Calu3 (cell line): ENCODE measurements around the gene PRCD. TPM values are rescaled to one million over a fixed set of nuclear protein-coding genes. Genes with fewer than 3 reads are reported as not detected.

ENCODE experiments used
- BruUV-seq: library from RNA; stranded (reverse); fragments of 400-500 nt; replicated peaks from 2 replicates; lab custom pipeline; 2021; lab: Mats Ljungman, UMichigan
- CTCF ChIA-PET: fragments of 300-600 bp; sonication (Branson Sonifier 250); formaldehyde crosslinking; loops from one replicate; lab custom pipeline; 2022; ENCODE audit warnings: antibody characterized with exemption; lab: Charles Lee
- DNase-seq: peaks from one replicate; pipeline ENCODE4 v3.0.0; 2022
- H3K27ac Mint-ChIP-seq: one replicate; pipeline ENCODE4 v1.8.0; 2022; ENCODE audit warnings: mixed read lengths; ENCODE audit not compliant: unreplicated experiment
- H3K27me3 Mint-ChIP-seq: one replicate; pipeline ENCODE4 v1.8.0; 2022; ENCODE audit warnings: mixed read lengths; ENCODE audit not compliant: unreplicated experiment
- H3K36me3 Mint-ChIP-seq: one replicate; pipeline ENCODE4 v1.8.0; 2022; ENCODE audit warnings: mild to moderate bottlenecking, moderate library complexity, mixed read lengths; ENCODE audit not compliant: insufficient read depth, unreplicated experiment
- H3K4me1 Mint-ChIP-seq: one replicate; pipeline ENCODE4 v1.8.0; 2022; ENCODE audit warnings: mild to moderate bottlenecking, low read depth, mixed read lengths; ENCODE audit not compliant: unreplicated experiment
- H3K4me3 Mint-ChIP-seq: one replicate; pipeline ENCODE4 v1.8.0; 2022; ENCODE audit warnings: mild to moderate bottlenecking, low read depth, moderate library complexity, mixed read lengths; ENCODE audit not compliant: unreplicated experiment
- H3K9me3 Mint-ChIP-seq: one replicate; pipeline ENCODE4 v1.8.0; 2022; ENCODE audit warnings: low read depth, mixed read lengths; ENCODE audit not compliant: unreplicated experiment
- CTCF ChIP-seq: fragments of 200-600 bp; IDR thresholded peaks from one replicate; pipeline ENCODE4 v1.8.0; 2022; ENCODE audit warnings: antibody characterized with exemption; ENCODE audit not compliant: unreplicated experiment
- intact Hi-C: fragments of 100-400 bp; cut with micrococcal nuclease; formaldehyde crosslinking; loops from one replicate; pipeline ENCODE4 v1.10.0; 2022; ENCODE audit not compliant: unreplicated experiment
- total RNA-seq: library from RNA; stranded (reverse); gene quantifications from 2 replicates; pipeline ENCODE4 v1.2.3, GENCODE V29; 2022

Gene PRCD
- total RNA-seq, 1 experiment from 2014 or later: not detected

GRCh38 chr17:76499267-76499667 lies 40.6 kb upstream of the PRCD start:
- intact Hi-C loops: no loop called here
- CTCF ChIA-PET: interaction anchor here (1.0 kb wide), 2 partner anchors 8 to 101 kb away, joined by 3 read pairs; no protein-coding TSS in a partner anchor
- Mint-ChIP-seq H3K27ac (no peak overlapping the region), H3K27me3 (no peaks in the 10 kb centered on the region), H3K9me3 (no peaks in the 10 kb centered on the region), H3K4me3 (peak overlapping the region; percentile 88), H3K4me1 (peaks cover 44% of the 10 kb centered on the region), H3K36me3 (peaks cover 26% of the 10 kb centered on the region)
- DNase-seq: no peak
- BruUV-seq: no TSS peak
- no peak for TF ChIP-seq CTCF

- CTCF ChIA-PET: interaction anchor here (0.5 to 1.0 kb wide), 3 partner anchors 42 to 752 kb away, joined by 3 read pairs; no protein-coding TSS in a partner anchor
- Mint-ChIP-seq H3K27me3 (no peaks in the 10 kb centered on the region), H3K9me3 (no peaks in the 10 kb centered on the region), H3K4me3 (peak overlapping the region; percentile 88), H3K36me3 (peaks cover 26% of the 10 kb centered on the region), H3K4me1 (peaks cover 44% of the 10 kb centered on the region), H3K27ac (peak overlapping the region; percentile 19)
- intact Hi-C loops: loop anchor here (5.0 kb wide), 1 partner anchor 93 kb away; no protein-coding TSS in a partner anchor
- DNase-seq: no peak
- TF ChIP-seq CTCF: no peak
- TSS peak; percentile 19 for BruUV-seq
Measured at GRCh38 chr17:76500074-76500746, 39.6 kb upstream of the PRCD start.

- H3K27me3 Mint-ChIP-seq: no peaks in the 10 kb centered on the region
- H3K36me3 Mint-ChIP-seq: peaks cover 26% of the 10 kb centered on the region
- TF ChIP-seq CTCF: no peak
- CTCF ChIA-PET: no interaction called here
- DNase-seq: no peak
- H3K4me1 Mint-ChIP-seq: peaks cover 44% of the 10 kb centered on the region
- H3K27ac Mint-ChIP-seq: peak overlapping the region; percentile 19
- no TSS peak for BruUV-seq
- intact Hi-C loops: loop anchor here (5.0 kb wide), 1 partner anchor 93 kb away; no protein-coding TSS in a partner anchor
- peak overlapping the region; percentile 88 for H3K4me3 Mint-ChIP-seq
- H3K9me3 Mint-ChIP-seq: no peaks in the 10 kb centered on the region
Measured at GRCh38 chr17:76500747-76501017, 39.2 kb upstream of the PRCD start.

GRCh38 chr17:76501018-76501826 lies 38.6 kb upstream of the PRCD start, which contains the start of gene RHBDF2:
Gene RHBDF2, minus strand, starts transcription at chr17:76501423. Its CDS starts 19,899 bp downstream, at chr17:76481524.
- peaks cover 26% of the 10 kb centered on the region for H3K36me3 Mint-ChIP-seq
- intact Hi-C loops: loop anchor here (5.0 kb wide), 1 partner anchor 94 kb away; no protein-coding TSS in a partner anchor
- DNase-seq: peak; percentile 98
- BruUV-seq: no TSS peak
- H3K27ac Mint-ChIP-seq: peak within 1 kb of the TSS; percentile 81
- H3K27me3 Mint-ChIP-seq: no peaks in the 10 kb centered on the region
- peaks cover 44% of the 10 kb centered on the region for H3K4me1 Mint-ChIP-seq
- H3K4me3 Mint-ChIP-seq: peak within 1 kb of the TSS; percentile 88
- TF ChIP-seq CTCF: no peak
- no peaks in the 10 kb centered on the region for H3K9me3 Mint-ChIP-seq
- CTCF ChIA-PET: interaction anchor here (1.4 kb wide), 1 partner anchor 8 kb away, joined by 3 read pairs; no protein-coding TSS in a partner anchor
